Suppressor macrophage (primary cell): ENCODE results near the gene SETD2.
A peak's percentile ranks its signal among the peaks of the same experiment; 100 is the strongest.
"Not testable (repeated sequence)": the region's sequence is repeated elsewhere in the genome, so short reads cannot be mapped to it uniquely, and the experiment has no call there.

ENCODE experiments used
- DNase-seq, 4 experiments: peaks; one replicate each; pipeline ENCODE4 v3.0.0-alpha.2; 2020 to 2022

SETD2 gene

GRCh38 chr3:47102081-47102600 lies 61.8 kb downstream of the SETD2 start:
- DNase-seq, result no peak

- DNase-seq, result no peak
These were observed 65.0 kb downstream of the SETD2 start for GRCh38 chr3:47098910-47099309.

GRCh38 chr3:47097864-47098263 lies 66.0 kb downstream of the SETD2 start:
- no peak for DNase-seq

GRCh38 chr3:47096959-47097358 lies 67.0 kb downstream of the SETD2 start:
- DNase-seq, result no peak

- DNase-seq, result no peak
These were observed 71.8 kb downstream of the SETD2 start for GRCh38 chr3:47092090-47092489.

- DNase-seq, result no peak
These were observed 74.3 kb downstream of the SETD2 start for GRCh38 chr3:47089630-47090029.

- no peak for DNase-seq
These were observed 77.8 kb downstream of the SETD2 start for GRCh38 chr3:47086071-47086470.

GRCh38 chr3:47083786-47084185 lies 80.1 kb downstream of the SETD2 start:
- peak; percentile 46 to 79 (median 70) for DNase-seq

- DNase-seq, result peak in 3 of 4 experiments; percentile 5 to 64 (median 55)
These were observed 81.4 kb downstream of the SETD2 start for GRCh38 chr3:47082519-47082918.

GRCh38 chr3:47079432-47079831 lies 84.5 kb downstream of the SETD2 start:
- no peak for DNase-seq

GRCh38 chr3:47073685-47074084 lies 90.2 kb downstream of the SETD2 start:
- DNase-seq, result no peak

GRCh38 chr3:47070770-47071169 lies 93.1 kb downstream of the SETD2 start:
- DNase-seq, result no peak

- DNase-seq, result not testable (repeated sequence)
These were observed 97.7 kb downstream of the SETD2 start for GRCh38 chr3:47066259-47066658.

- DNase-seq, result no peak
These were observed 98.2 kb downstream of the SETD2 start for GRCh38 chr3:47065681-47066080.

GRCh38 chr3:47065058-47065457 lies 98.9 kb downstream of the SETD2 start:
- DNase-seq, result no peak

GRCh38 chr3:47057212-47057671 lies 106.7 kb downstream of the SETD2 start:
- DNase-seq, result no peak

GRCh38 chr3:47056705-47057104 lies 107.2 kb downstream of the SETD2 start:
- DNase-seq, result no peak

- DNase-seq, result no peak
These were observed 109.5 kb downstream of the SETD2 start for GRCh38 chr3:47054412-47054811.

- no peak for DNase-seq
These were observed 116.2 kb downstream of the SETD2 start for GRCh38 chr3:47047673-47048072.

GRCh38 chr3:47047069-47047468 lies 116.8 kb downstream of the SETD2 start:
- DNase-seq, result no peak

- no peak for DNase-seq
These were observed 121.6 kb downstream of the SETD2 start for GRCh38 chr3:47042231-47042791.

- no peak for DNase-seq
These were observed 122.8 kb downstream of the SETD2 start for GRCh38 chr3:47041114-47041513.

- not testable (repeated sequence) for DNase-seq
These were observed 126.6 kb downstream of the SETD2 start for GRCh38 chr3:47037302-47037701.

GRCh38 chr3:47036145-47036544 lies 127.8 kb downstream of the SETD2 start:
- DNase-seq, result no peak

- DNase-seq, result no peak
These were observed 128.3 kb downstream of the SETD2 start for GRCh38 chr3:47035645-47036044.
